Measurements from ENCODE around the gene TSPAN18. TPM values are rescaled to one million over a fixed set of nuclear protein-coding genes. Genes with fewer than 3 reads are reported as not detected.

TSPAN18 gene
- total RNA-seq, 1 donor from 2014 or later = 2.8 TPM

DNA sequence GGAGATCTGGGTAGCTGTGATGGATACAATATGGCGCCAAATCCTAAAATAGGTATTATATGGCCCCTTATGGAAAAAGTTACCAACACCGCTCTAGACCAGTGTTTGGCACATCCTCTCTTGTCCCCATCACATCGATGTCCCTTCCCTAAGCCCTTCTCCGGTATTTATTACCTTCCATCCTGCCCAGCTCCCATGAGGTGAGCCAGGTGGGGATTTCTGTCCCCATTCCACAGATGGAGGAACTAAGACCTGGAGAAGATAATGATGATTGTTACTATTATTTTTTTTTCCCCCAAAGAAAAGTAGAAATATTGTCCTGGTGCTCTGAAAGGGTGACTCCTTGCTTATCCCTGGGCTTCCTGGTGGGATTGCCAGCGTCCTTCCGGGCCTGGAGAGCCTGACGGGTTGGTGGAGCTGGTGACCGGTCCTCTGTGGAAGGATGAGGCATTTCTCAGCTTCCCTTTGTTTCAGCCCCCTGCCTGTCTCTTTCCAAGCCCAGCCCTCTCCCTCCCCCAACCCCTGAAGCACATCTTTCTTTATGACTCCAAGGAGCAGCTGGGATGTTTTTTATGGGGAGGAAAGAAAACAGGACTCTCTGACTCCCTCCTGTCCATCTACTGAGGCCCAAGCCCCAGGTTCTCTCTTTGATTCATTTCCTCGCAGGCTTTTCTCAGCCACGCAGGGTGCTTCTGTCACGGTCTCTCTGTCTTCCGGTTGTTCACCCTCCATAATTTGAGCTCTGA is 158.5 kb downstream of the TSPAN18 start:
- Mint-ChIP-seq H3K4me3 (no peak overlapping the region), H3K9me3 (no peaks in the 10 kb centered on the region), H3K27ac (no peak overlapping the region), H3K27me3 (no peaks in the 10 kb centered on the region), H3K4me1 (no peaks in the 10 kb centered on the region), H3K36me3 (ENCODE audit: low read depth) (no peaks in the 10 kb centered on the region)
- TF ChIP-seq, protein P1, sequence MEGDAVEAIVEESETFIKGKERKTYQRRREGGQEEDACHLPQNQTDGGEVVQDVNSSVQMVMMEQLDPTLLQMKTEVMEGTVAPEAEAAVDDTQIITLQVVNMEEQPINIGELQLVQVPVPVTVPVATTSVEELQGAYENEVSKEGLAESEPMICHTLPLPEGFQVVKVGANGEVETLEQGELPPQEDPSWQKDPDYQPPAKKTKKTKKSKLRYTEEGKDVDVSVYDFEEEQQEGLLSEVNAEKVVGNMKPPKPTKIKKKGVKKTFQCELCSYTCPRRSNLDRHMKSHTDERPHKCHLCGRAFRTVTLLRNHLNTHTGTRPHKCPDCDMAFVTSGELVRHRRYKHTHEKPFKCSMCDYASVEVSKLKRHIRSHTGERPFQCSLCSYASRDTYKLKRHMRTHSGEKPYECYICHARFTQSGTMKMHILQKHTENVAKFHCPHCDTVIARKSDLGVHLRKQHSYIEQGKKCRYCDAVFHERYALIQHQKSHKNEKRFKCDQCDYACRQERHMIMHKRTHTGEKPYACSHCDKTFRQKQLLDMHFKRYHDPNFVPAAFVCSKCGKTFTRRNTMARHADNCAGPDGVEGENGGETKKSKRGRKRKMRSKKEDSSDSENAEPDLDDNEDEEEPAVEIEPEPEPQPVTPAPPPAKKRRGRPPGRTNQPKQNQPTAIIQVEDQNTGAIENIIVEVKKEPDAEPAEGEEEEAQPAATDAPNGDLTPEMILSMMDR (IDR thresholded peaks at IDR 0.05) = no peak
- intact Hi-C loops (cut with micrococcal nuclease) = no loop called here
- POLR2A ChIA-PET = no interaction called here
- ATAC-seq (ENCODE audit: low read depth) (no peak), DNase-seq (no peak)
- CTCF ChIA-PET = interaction anchor here (1.3 kb wide), 1 partner anchor 26 kb away, joined by 3 read pairs; no protein-coding TSS in a partner anchor

DNA sequence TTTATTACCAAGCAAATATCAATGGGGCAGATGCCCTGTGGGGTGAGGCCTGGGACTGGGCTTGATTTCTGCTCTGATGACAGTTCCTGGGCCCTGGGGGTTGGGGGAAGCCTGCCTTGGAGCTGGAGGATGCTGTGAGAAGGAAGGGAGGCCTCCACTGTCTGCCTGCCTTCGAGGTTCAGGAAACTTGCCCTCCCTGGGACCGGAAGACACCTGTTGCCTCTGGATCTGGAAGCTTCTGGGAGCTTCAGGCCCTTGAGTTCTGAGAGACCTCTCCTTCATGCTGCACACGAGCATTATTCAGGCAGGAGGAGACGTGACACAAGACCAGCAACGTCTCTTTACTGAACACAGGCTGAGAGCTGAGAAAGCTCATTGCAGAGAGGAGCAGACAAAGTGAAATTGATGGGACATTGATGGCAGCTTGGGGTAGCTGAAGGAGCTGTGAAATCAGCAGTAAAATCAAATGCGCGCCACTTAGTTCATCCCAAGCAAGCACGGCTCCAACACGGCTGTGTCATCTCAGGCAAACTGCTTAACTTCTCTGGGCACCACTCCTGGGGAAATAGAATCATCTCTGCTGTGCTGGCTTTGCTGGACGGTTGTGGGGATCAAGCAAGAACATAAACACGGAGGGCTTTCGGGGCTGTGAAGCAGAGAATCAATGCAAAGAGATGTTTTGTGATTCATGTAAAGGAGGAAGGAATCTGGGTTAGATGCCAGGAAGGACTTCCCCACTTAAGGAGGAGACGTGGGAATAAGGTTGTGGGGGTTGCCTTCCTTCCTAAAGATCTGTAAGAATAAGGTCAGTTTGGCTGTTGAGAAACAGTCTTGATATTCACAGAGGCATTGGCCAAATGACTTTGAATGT is 159.4 kb downstream of the TSPAN18 start:
- Mint-ChIP-seq H3K4me3 (no peak overlapping the region), H3K27ac (no peak overlapping the region), H3K36me3 (ENCODE audit: low read depth) (no peaks in the 10 kb centered on the region), H3K27me3 (no peaks in the 10 kb centered on the region), H3K9me3 (no peaks in the 10 kb centered on the region), H3K4me1 (no peaks in the 10 kb centered on the region)
- TF ChIP-seq, protein P1 (IDR thresholded peaks at IDR 0.05) = no peak
- ChIA-PET POLR2A (no interaction called here), CTCF (interaction anchor here (1.3 kb wide), 1 partner anchor 25 kb away, joined by 3 read pairs; no protein-coding TSS in a partner anchor)
- intact Hi-C loops (cut with micrococcal nuclease) = no loop called here
- DNase-seq = no peak
- no peak for ATAC-seq (ENCODE audit: low read depth)

DNA sequence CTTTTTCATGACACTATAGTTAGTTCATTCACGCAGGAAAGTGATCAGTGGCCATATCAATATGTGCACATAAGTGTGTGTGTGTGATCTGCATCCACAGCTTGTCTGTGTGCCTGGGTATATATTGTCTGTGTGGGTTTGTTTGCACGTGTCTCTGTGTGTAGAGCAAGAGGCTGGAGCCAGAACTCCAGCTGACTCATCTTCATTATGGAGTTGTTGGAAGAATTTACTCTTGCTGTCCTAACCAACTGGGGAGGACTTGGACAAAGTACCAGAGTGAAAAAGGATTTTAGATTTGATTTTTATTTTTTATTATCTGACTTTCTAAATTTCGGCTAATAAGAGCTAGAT is 160.0 kb downstream of the TSPAN18 start:
- ATAC-seq (ENCODE audit: low read depth) = no peak
- intact Hi-C loops (cut with micrococcal nuclease) = no loop called here
- ChIA-PET CTCF (no interaction called here), POLR2A (no interaction called here)
- no peaks in the 10 kb centered on the region for H3K4me1 Mint-ChIP-seq
- TF ChIP-seq, protein P1 (IDR thresholded peaks at IDR 0.05) = no peak
- no peaks in the 10 kb centered on the region for H3K27me3 Mint-ChIP-seq
- no peak for DNase-seq
- no peak overlapping the region for H3K4me3 Mint-ChIP-seq
- H3K36me3 Mint-ChIP-seq (ENCODE audit: low read depth) = no peaks in the 10 kb centered on the region
- H3K9me3 Mint-ChIP-seq = no peaks in the 10 kb centered on the region
- H3K27ac Mint-ChIP-seq = no peak overlapping the region

DNA sequence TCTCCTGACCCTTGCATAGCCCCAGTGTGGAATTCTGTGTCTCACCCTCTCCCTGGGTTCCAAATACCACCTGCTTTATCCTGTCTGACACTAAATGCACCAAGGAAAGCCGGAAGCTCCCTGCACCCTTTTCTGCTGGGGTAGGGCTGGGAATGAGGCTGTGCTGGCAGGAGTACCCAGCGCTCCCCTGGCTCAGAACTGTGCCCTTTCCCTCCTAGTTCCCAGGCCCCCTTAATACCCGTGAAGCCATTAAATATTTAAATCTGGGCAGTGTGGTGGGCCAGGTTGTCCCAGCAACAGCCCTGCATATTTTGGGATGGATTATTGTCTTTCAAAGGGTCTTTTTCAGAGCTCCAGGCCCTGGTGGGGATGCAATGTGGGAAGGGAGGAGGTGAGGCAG is 160.9 kb downstream of the TSPAN18 start:
- Mint-ChIP-seq H3K4me1 (no peaks in the 10 kb centered on the region), H3K27me3 (no peaks in the 10 kb centered on the region), H3K4me3 (no peak overlapping the region), H3K9me3 (no peaks in the 10 kb centered on the region), H3K36me3 (ENCODE audit: low read depth) (no peaks in the 10 kb centered on the region), H3K27ac (no peak overlapping the region)
- ChIA-PET CTCF (no interaction called here), POLR2A (no interaction called here)
- intact Hi-C loops (cut with micrococcal nuclease) = no loop called here
- TF ChIP-seq, protein P1 (IDR thresholded peaks at IDR 0.05) = no peak
- DNase-seq (no peak), ATAC-seq (ENCODE audit: low read depth) (no peak)

DNA sequence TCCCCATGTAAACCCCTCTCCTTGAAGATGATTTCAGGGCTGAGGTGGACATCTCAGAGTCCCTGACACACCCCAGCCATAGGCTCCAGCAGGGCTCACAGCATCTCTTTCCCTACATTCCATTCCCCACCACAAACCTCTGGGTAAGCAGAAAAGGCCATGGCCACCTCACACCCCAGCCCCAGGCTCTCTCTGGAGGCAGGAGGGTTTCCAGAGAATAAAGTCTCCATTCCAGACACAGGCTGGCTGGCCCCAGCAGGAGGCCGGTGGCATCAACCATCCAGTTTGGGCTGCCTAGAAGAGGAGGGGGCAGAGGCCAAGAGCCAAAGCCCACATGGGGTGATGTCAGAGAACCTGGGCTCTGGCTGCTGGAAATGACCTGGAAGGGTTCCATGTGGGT is 162.5 kb downstream of the TSPAN18 start:
- TF ChIP-seq, protein P1 (IDR thresholded peaks at IDR 0.05) = no peak
- Mint-ChIP-seq H3K9me3 (no peaks in the 10 kb centered on the region), H3K4me1 (no peaks in the 10 kb centered on the region), H3K36me3 (ENCODE audit: low read depth) (no peaks in the 10 kb centered on the region), H3K27ac (no peak overlapping the region), H3K27me3 (no peaks in the 10 kb centered on the region), H3K4me3 (no peak overlapping the region)
- ATAC-seq (ENCODE audit: low read depth) (no peak), DNase-seq (no peak)
- intact Hi-C loops (cut with micrococcal nuclease) = no loop called here
- POLR2A ChIA-PET = no interaction called here
- CTCF ChIA-PET = no interaction called here
